ENCODE results near the gene ZNF23. TPM values are rescaled to one million over a fixed set of nuclear protein-coding genes. Genes with fewer than 3 reads are reported as not detected.

The ZNF23 gene
- total RNA-seq (1 to 10 TPM; 4.0 to 6.1 TPM), polyA plus RNA-seq (1 to 10 TPM; 1.5 to 2.3 TPM)

DNA sequence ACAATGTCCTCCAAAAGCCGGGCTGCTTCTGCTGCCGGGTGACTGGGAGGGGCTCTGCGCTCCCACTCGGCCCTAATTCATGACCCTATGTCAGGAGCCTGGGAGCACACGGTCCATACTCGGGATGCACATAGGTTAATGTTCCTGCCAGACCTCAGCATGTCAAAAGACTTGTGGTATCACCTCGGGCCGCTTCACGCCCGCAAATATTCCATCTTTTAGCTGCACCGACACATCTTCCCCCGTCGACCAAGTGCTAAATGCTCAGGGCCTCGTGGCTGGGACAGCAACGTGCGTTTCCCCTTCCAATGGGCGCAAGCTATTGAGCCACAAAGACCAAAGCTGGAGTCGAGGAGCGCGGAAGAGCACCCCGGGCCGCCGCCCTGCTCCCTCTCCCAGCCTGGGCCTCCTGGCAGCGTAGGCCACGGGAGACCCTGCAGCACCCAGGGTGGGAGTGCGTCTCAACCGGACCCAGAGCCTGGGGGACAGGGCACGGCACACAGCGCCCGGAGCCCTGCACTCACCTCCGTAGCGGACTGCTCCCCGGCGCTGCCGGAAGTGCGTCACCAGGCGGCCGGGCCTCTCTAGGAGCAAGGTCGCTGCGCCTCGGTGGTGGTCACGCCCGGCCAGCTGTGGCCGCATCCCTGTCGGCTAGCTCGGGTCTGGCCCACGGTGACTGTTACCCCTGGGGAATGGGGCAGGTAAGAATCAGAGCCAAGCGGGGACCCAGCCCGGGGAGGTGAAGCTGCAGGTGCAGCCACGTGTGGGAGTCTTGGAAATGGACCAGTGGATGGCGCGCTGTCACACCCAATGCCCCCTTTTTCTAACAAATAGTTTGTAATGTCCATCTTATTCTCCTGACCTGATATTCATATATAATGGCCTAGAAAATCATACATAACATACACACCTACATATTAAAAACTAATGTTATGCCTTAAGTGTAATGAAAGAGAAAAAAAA, at the start of gene ZNF23:
Gene ZNF23 (minus strand): TSS at position 562 of the 963 bp plus-strand sequence. CDS start 5,451 bp downstream, outside the sequence.
- Histone ChIP-seq H3K36me3 (ENCODE audit: control insufficient read depth in 4 of 4, insufficient read depth in 3 of 4, low read depth in 1 of 4, low read length in 3 of 4) (no peaks in the 10 kb centered on the region), H3K27me3 (ENCODE audit: control insufficient read depth in 4 of 4, insufficient read depth in 4 of 4, low read length in 3 of 4) (no peaks in the 10 kb centered on the region), H3K4me1 (ENCODE audit: control insufficient read depth in 4 of 4, insufficient read depth in 4 of 4, low read length in 3 of 4) (peaks cover 0 to 12% (median 10%) of the 10 kb centered on the region in 4 donors), H3K27ac (ENCODE audit: low read depth in 1 of 2, low read length in 2 of 2) (peak within 1 kb of the TSS; percentile 69 to 86), H3K9ac (ENCODE audit: low read depth in 1 of 2, low read length in 2 of 2) (peak within 1 kb of the TSS; percentile 46 to 81), H3K4me3 (ENCODE audit: low read depth in 1 of 3, low read length in 3 of 3) (peak within 1 kb of the TSS; percentile 69 to 91 (median 87)), H3K9me3 (ENCODE audit: control insufficient read depth in 4 of 4, low read length in 3 of 4) (no peaks in the 10 kb centered on the region)
- TF ChIP-seq FOXA2 (IDR thresholded peaks at IDR 0.05): no peak
- TF ChIP-seq RAD21 (IDR thresholded peaks at IDR 0.05): peak; percentile 6 to 28
- peak in 1 of 2 donors; percentile 28 for TF ChIP-seq RXRA (IDR thresholded peaks at IDR 0.05)
- TF ChIP-seq NR2F2 (IDR thresholded peaks at IDR 0.05): peak; percentile 13
- TF ChIP-seq GABPA (IDR thresholded peaks at IDR 0.05 in 1 of 2, conservative IDR thresholded peaks at IDR 0.05 in 1 of 2): peak; percentile 88 to 98
- peak in 1 of 2 donors; percentile 22 for TF ChIP-seq HNF4A (conservative IDR thresholded peaks at IDR 0.05)
- TF ChIP-seq, protein P1, sequence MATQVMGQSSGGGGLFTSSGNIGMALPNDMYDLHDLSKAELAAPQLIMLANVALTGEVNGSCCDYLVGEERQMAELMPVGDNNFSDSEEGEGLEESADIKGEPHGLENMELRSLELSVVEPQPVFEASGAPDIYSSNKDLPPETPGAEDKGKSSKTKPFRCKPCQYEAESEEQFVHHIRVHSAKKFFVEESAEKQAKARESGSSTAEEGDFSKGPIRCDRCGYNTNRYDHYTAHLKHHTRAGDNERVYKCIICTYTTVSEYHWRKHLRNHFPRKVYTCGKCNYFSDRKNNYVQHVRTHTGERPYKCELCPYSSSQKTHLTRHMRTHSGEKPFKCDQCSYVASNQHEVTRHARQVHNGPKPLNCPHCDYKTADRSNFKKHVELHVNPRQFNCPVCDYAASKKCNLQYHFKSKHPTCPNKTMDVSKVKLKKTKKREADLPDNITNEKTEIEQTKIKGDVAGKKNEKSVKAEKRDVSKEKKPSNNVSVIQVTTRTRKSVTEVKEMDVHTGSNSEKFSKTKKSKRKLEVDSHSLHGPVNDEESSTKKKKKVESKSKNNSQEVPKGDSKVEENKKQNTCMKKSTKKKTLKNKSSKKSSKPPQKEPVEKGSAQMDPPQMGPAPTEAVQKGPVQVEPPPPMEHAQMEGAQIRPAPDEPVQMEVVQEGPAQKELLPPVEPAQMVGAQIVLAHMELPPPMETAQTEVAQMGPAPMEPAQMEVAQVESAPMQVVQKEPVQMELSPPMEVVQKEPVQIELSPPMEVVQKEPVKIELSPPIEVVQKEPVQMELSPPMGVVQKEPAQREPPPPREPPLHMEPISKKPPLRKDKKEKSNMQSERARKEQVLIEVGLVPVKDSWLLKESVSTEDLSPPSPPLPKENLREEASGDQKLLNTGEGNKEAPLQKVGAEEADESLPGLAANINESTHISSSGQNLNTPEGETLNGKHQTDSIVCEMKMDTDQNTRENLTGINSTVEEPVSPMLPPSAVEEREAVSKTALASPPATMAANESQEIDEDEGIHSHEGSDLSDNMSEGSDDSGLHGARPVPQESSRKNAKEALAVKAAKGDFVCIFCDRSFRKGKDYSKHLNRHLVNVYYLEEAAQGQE (IDR thresholded peaks at IDR 0.05): peak; percentile 89
- TF ChIP-seq, protein P2, sequence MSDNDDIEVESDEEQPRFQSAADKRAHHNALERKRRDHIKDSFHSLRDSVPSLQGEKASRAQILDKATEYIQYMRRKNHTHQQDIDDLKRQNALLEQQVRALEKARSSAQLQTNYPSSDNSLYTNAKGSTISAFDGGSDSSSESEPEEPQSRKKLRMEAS (IDR thresholded peaks at IDR 0.05): no peak
- TF ChIP-seq SP1 (IDR thresholded peaks at IDR 0.05): peak; percentile 14
- peak; percentile 70 for TF ChIP-seq YY1 (IDR thresholded peaks at IDR 0.05)
- peak; percentile 92 for DNase-seq (ENCODE audit: low spot score)
- under 1% methylated on average over 52 of the region's 52 CpGs for WGBS

DNA sequence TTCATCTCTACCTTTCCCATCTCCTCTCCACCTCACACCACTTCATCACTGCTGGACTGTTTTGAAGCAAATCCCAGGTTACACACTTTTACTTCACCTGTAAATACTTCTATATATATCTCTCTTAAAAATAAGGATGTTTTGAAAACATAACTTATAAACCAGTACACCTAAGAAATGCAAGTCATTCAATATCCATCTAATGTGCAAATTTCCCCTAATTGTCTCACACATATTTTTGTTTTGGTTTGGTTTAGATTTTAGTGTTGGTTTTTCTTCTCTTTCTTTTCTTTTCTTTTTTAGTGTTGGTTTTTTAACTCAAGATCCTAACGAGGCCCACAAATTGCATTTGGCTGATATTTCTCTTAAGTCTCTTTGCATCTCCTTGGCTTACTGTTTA, 45.0 kb upstream of the ZNF23 start:
- Histone ChIP-seq H3K4me1 (ENCODE audit: control insufficient read depth in 4 of 4, insufficient read depth in 4 of 4, low read length in 3 of 4) (peaks cover 0 to 2% (median 0%) of the 10 kb centered on the region in 4 donors), H3K9ac (ENCODE audit: low read depth in 1 of 2, low read length in 2 of 2) (no peak overlapping the region), H3K4me3 (ENCODE audit: low read depth in 1 of 3, low read length in 3 of 3) (no peak overlapping the region), H3K9me3 (ENCODE audit: control insufficient read depth in 4 of 4, low read length in 3 of 4) (no peaks in the 10 kb centered on the region), H3K27me3 (ENCODE audit: control insufficient read depth in 4 of 4, insufficient read depth in 4 of 4, low read length in 3 of 4) (no peaks in the 10 kb centered on the region), H3K36me3 (ENCODE audit: control insufficient read depth in 4 of 4, insufficient read depth in 3 of 4, low read depth in 1 of 4, low read length in 3 of 4) (no peaks in the 10 kb centered on the region), H3K27ac (ENCODE audit: low read depth in 1 of 2, low read length in 2 of 2) (no peak overlapping the region)
- no peak for DNase-seq (ENCODE audit: low spot score)
- TF ChIP-seq HNF4G (IDR thresholded peaks at IDR 0.05) (no peak), TAF1 (conservative IDR thresholded peaks at IDR 0.05) (no peak), JUND (IDR thresholded peaks at IDR 0.05) (no peak), HNF4A (conservative IDR thresholded peaks at IDR 0.05) (no peak)
- TF ChIP-seq, protein P3, sequence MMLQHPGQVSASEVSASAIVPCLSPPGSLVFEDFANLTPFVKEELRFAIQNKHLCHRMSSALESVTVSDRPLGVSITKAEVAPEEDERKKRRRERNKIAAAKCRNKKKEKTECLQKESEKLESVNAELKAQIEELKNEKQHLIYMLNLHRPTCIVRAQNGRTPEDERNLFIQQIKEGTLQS (IDR thresholded peaks at IDR 0.05): no peak
- TF ChIP-seq, protein P4, sequence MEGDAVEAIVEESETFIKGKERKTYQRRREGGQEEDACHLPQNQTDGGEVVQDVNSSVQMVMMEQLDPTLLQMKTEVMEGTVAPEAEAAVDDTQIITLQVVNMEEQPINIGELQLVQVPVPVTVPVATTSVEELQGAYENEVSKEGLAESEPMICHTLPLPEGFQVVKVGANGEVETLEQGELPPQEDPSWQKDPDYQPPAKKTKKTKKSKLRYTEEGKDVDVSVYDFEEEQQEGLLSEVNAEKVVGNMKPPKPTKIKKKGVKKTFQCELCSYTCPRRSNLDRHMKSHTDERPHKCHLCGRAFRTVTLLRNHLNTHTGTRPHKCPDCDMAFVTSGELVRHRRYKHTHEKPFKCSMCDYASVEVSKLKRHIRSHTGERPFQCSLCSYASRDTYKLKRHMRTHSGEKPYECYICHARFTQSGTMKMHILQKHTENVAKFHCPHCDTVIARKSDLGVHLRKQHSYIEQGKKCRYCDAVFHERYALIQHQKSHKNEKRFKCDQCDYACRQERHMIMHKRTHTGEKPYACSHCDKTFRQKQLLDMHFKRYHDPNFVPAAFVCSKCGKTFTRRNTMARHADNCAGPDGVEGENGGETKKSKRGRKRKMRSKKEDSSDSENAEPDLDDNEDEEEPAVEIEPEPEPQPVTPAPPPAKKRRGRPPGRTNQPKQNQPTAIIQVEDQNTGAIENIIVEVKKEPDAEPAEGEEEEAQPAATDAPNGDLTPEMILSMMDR (IDR thresholded peaks at IDR 0.05; ENCODE audit: low read depth, low read length, missing input control): no peak
- 75% methylated on average over 1 of the region's 1 CpG for WGBS
